Activated CD8-positive, alpha-beta T cell treated with anti-CD3 and anti-CD28 coated beads, Interleukin-2, amount 10 ng/mL, durations not matched to agents 7 days and 5 days (primary cell): ENCODE data around the gene MED25. TPM values are rescaled to one million over a fixed set of nuclear protein-coding genes. Genes with fewer than 3 reads are reported as not detected.

Experiments used
- ATAC-seq: fragments of 150-1000 bp; cut with Tn5 transposase; one replicate; pipeline ENCODE4 v1.10.0; 2021; ENCODE audit warnings: moderate library complexity
- CTCF ChIA-PET: fragments of 350-600 bp; sonication (Branson Sonifier 250); formaldehyde crosslinking; loops from one replicate; lab custom pipeline; 2021; ENCODE audit warnings: antibody characterized with exemption; lab: Charles Lee
- POLR2A ChIA-PET: fragments of 350-600 bp; sonication (Branson Sonifier 250); formaldehyde crosslinking; loops from one replicate; lab custom pipeline; 2021; ENCODE audit warnings: antibody characterized with exemption; lab: Charles Lee
- DNase-seq: peaks from one replicate; pipeline ENCODE4 v3.0.0-alpha.2; 2020
- H3K27ac Mint-ChIP-seq: one replicate; pipeline ENCODE4 v1.8.0; 2021; ENCODE audit warnings: mild to moderate bottlenecking, mixed read lengths
- H3K27me3 Mint-ChIP-seq: one replicate; pipeline ENCODE4 v1.8.0; 2021; ENCODE audit warnings: low read depth, mixed read lengths
- H3K36me3 Mint-ChIP-seq: one replicate; pipeline ENCODE4 v1.8.0; 2021; ENCODE audit warnings: low read depth, mixed read lengths
- H3K4me1 Mint-ChIP-seq: one replicate; pipeline ENCODE4 v1.8.0; 2021; ENCODE audit warnings: low read depth, mixed read lengths
- H3K4me3 Mint-ChIP-seq: one replicate; pipeline ENCODE4 v1.8.0; 2021; ENCODE audit warnings: mild to moderate bottlenecking, mixed read lengths
- H3K9me3 Mint-ChIP-seq: one replicate; pipeline ENCODE4 v1.8.0; 2022; ENCODE audit warnings: mixed read lengths; ENCODE audit not compliant: insufficient read depth
- total RNA-seq, 2 experiments: library from RNA; stranded (reverse); gene quantifications; one replicate each; pipeline ENCODE4 v1.2.3, GENCODE V29; 2021

The MED25 gene
- total RNA-seq, 2 experiments from 2014 or later = 59.9 to 62.2 TPM

DNA sequence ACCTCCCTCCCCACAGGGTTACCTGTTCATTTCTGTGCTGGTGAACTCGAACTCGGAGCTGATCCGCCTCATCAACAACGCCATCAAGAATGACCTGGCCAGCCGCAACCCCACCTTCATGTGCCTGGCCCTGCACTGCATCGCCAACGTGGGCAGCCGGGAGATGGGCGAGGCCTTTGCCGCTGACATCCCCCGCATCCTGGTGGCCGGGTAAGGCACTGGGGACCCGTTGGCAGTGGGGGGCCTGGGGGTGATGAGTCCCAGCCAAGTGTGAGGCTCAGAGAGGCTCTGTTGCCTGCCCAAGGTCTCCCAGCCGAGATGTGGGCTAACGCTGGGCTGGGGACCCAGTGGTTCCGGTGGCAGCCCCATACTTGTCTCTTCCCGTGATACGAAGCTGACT lies 35.6 kb upstream of the MED25 start:
- ATAC-seq (no peak), DNase-seq (no peak)
- Mint-ChIP-seq H3K9me3 (no peaks in the 10 kb centered on the region), H3K4me1 (peaks cover 12% of the 10 kb centered on the region), H3K4me3 (no peak overlapping the region), H3K27me3 (no peaks in the 10 kb centered on the region), H3K36me3 (peaks cover 42% of the 10 kb centered on the region), H3K27ac (no peak overlapping the region)
- POLR2A ChIA-PET = no interaction called here
- CTCF ChIA-PET = no interaction called here

DNA sequence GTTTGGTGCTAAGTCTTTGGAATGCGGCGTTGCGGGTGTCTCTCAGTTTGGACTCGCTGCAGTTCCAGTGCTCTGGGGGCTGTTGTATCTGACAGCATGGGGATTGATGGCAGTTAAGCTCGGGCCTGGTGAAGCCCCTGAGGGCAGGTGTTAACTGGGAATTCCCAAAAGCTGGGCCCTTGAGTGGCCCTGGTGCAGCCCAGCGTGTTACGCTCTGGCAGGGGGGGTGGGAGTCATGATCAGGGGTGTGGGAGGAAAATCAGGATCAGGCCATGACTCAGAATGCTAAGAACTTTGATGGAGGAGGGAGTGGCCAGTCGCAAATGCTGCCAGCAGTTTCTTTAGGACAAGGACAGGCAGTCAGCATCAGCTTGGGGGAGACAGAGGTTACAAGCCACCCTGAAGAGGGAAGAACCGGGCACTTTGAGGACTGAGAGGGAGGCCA lies 31.7 kb upstream of the MED25 start:
- H3K27ac Mint-ChIP-seq = no peak overlapping the region

DNA sequence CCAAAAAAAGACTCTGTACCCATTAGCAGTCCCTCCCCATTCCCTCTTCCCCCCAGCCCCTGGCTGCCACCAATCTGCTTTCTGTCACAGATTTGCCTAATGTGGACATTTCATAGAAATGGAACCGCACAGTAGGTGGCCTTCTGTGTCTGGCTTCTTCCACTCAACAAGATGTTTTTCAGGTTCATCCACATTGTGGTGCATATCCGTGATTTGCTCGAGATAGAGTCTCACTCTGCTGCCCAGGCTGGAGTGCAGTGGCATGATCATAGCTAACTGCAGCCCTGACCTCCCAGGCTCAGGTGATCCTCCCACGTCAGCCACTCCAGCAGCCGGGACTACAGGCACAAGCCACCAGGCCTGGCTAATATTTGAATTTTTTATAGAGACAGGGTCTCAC lies 30.3 kb upstream of the MED25 start:
- H3K36me3 Mint-ChIP-seq = peaks cover 45% of the 10 kb centered on the region
- no peak overlapping the region for H3K27ac Mint-ChIP-seq
- no peak overlapping the region for H3K4me3 Mint-ChIP-seq
- DNase-seq = no peak
- no peak for ATAC-seq
- ChIA-PET POLR2A (no interaction called here), CTCF (no interaction called here)
- H3K4me1 Mint-ChIP-seq = no peaks in the 10 kb centered on the region
- no peaks in the 10 kb centered on the region for H3K27me3 Mint-ChIP-seq
- no peaks in the 10 kb centered on the region for H3K9me3 Mint-ChIP-seq

More for the DNA sequence above, 31.7 kb upstream of the MED25 start:
- no peak for ATAC-seq
- DNase-seq = no peak
- no peak overlapping the region for H3K4me3 Mint-ChIP-seq
- POLR2A ChIA-PET = no interaction called here
- H3K4me1 Mint-ChIP-seq = no peaks in the 10 kb centered on the region
- CTCF ChIA-PET = interaction anchor here (0.8 to 0.9 kb wide), 2 partner anchors 34 to 109 kb away, joined by 3 to 4 read pairs; partner anchors contain the start of gene PRMT1
- H3K9me3 Mint-ChIP-seq = no peaks in the 10 kb centered on the region
- no peaks in the 10 kb centered on the region for H3K27me3 Mint-ChIP-seq
- peaks cover 47% of the 10 kb centered on the region for H3K36me3 Mint-ChIP-seq

DNA sequence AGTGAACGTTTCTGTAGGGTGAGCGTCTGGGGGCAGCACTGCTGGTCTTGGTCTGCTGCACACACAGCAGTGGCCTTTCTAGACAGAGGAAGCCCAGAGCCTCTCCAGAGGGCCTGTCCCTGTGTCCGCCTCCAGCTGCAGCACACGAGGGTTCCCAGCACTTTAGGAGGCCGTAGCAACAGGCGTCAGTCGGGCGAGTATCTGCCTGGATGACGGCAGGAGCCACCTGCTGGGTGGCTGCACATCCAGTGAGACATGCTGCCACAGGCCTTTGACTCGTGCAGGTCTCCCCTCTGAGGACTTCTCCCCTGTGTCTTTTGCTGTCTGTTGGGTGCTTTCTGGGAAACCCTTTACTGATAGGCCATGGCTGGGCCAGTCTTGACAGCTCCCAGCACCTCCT lies 29.2 kb upstream of the MED25 start:
- no peak overlapping the region for H3K27ac Mint-ChIP-seq
- H3K36me3 Mint-ChIP-seq = peaks cover 40% of the 10 kb centered on the region
- ChIA-PET POLR2A (no interaction called here), CTCF (no interaction called here)
- ATAC-seq (no peak), DNase-seq (no peak)
- H3K4me3 Mint-ChIP-seq = no peak overlapping the region
- H3K9me3 Mint-ChIP-seq = no peaks in the 10 kb centered on the region
- no peaks in the 10 kb centered on the region for H3K27me3 Mint-ChIP-seq
- H3K4me1 Mint-ChIP-seq = no peaks in the 10 kb centered on the region

DNA sequence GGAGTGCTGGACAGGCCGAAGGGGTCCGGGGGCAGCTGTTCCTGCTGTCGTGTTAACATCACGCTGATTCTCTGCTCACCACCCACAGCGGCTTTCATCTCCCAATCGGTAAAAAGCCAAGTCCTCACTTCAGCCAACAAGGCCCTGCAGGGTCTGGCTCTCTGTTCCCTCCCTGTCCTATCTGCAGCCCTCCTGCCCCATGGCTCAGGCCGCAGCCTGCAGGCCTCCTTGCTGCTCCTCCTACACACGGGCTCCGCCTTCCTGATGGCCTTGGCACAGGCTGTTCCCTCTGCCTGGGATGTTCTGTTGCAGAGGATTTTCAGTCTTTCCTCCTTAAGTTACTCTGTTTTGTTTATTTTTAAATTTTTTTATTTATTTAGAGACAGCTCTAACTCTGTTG lies 27.2 kb upstream of the MED25 start:
- no peak for DNase-seq
- no peak overlapping the region for H3K4me3 Mint-ChIP-seq
- ATAC-seq = no peak
- H3K27me3 Mint-ChIP-seq = no peaks in the 10 kb centered on the region
- H3K4me1 Mint-ChIP-seq = no peaks in the 10 kb centered on the region
- no peak overlapping the region for H3K27ac Mint-ChIP-seq
- H3K36me3 Mint-ChIP-seq = peaks cover 44% of the 10 kb centered on the region
- POLR2A ChIA-PET = no interaction called here
- CTCF ChIA-PET = no interaction called here
- no peaks in the 10 kb centered on the region for H3K9me3 Mint-ChIP-seq

DNA sequence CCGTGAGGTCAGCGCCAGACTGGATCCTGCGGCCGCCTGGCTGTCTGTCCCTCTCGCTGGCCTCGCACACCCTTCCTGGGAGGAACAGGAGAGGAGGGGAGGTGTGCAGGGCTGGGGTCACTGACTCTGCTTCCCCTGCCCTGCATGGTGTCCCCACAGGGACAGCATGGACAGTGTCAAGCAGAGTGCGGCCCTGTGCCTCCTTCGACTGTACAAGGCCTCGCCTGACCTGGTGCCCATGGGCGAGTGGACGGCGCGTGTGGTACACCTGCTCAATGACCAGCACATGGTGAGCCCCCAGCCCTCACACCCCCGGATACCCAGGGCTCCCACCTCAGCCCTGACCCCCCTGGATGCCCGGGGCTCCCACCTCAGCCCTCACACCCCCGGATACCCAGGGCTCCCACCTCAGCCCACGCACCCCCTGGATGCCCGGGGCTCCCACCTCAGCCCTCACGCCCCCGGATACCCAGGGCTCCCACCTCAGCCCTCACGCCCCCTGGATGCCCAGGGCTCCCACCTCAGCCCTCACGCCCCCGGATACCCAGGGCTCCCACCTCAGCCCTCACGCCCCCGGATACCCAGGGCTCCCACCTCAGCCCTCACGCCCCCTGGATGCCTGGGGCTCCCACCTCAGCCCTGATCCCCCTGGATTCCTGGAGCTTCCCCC lies 26.2 kb upstream of the MED25 start:
- H3K9me3 Mint-ChIP-seq = no peaks in the 10 kb centered on the region
- H3K4me3 Mint-ChIP-seq = no peak overlapping the region
- no peaks in the 10 kb centered on the region for H3K4me1 Mint-ChIP-seq
- ATAC-seq = no peak
- CTCF ChIA-PET = no interaction called here
- POLR2A ChIA-PET = no interaction called here
- DNase-seq = no peak
- no peak overlapping the region for H3K27ac Mint-ChIP-seq
- no peaks in the 10 kb centered on the region for H3K27me3 Mint-ChIP-seq
- peaks cover 48% of the 10 kb centered on the region for H3K36me3 Mint-ChIP-seq

DNA sequence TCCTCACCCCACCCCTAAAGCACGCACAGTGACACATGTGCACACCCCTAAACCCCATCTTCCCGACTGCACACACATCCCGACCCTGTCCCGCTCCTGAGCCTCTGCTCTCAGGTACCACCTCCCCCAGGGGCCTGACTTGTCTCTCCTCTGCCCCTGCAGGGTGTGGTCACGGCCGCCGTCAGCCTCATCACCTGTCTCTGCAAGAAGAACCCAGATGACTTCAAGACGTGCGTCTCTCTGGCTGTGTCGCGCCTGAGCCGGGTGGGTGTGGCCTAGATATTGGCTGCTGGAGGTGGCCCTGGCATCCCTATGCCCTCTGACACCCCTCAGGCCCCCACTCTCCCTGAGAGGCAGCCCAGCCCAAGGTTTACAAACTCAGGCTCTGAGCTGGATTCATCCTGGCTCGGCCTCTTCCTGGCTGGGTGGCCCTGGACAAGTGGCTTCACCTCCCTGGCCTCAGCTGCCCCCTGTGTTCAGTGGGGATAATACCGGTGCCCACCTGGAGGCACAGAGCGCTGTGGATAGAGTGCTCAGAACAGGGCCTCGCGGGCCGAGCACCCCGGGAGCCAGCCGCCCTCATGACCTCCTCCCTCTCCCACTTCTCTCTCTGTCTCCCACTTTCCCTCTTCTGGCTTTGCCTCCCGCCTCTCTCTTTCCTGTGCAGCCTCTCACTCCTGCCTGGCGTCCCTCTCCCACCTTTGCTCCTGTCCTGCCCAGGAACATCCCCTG lies 25.1 kb upstream of the MED25 start:
- CTCF ChIA-PET = no interaction called here
- ATAC-seq = no peak
- H3K4me3 Mint-ChIP-seq = no peak overlapping the region
- H3K27me3 Mint-ChIP-seq = no peaks in the 10 kb centered on the region
- H3K36me3 Mint-ChIP-seq = peaks cover 46% of the 10 kb centered on the region
- no peaks in the 10 kb centered on the region for H3K4me1 Mint-ChIP-seq
- POLR2A ChIA-PET = no interaction called here
- DNase-seq = no peak
- no peaks in the 10 kb centered on the region for H3K9me3 Mint-ChIP-seq
- H3K27ac Mint-ChIP-seq = no peak overlapping the region

DNA sequence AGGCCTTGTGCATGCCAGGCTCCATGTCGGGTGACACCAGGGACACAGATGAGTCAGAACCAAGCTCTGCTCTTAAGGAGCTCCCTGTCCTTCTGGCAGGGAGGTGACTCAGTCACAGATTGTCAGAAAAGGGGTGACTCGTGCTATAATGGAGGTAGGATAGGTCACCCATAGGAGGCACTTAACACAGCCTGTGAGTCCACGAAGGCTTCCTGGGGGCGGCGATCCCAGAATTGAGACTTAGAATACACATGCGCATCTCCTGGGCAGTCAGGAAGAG lies 24.6 kb upstream of the MED25 start:
- CTCF ChIA-PET = no interaction called here
- POLR2A ChIA-PET = no interaction called here
- H3K9me3 Mint-ChIP-seq = no peaks in the 10 kb centered on the region
- no peaks in the 10 kb centered on the region for H3K27me3 Mint-ChIP-seq
- no peak for DNase-seq
- H3K4me1 Mint-ChIP-seq = no peaks in the 10 kb centered on the region
- no peak overlapping the region for H3K4me3 Mint-ChIP-seq
- ATAC-seq = no peak
- peaks cover 42% of the 10 kb centered on the region for H3K36me3 Mint-ChIP-seq
- no peak overlapping the region for H3K27ac Mint-ChIP-seq

DNA sequence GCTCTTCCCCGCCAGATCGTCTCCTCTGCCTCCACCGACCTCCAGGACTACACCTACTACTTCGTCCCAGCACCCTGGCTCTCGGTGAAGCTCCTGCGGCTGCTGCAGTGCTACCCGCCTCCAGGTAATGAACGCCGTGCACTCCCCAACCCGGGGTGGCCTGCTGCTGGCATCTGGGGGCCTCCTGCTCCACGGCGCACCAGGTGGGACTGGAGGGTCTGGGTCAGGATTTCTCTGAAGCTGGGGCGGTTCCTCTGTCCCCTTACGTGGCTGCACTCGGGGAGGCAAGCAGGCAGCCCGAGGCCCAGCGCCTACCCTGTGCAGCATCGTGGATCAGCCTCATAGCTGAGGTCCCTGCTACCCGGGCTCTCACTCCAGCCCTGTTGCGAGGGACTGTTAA lies 22.5 kb upstream of the MED25 start:
- DNase-seq (no peak), ATAC-seq (no peak)
- no peak overlapping the region for H3K27ac Mint-ChIP-seq
- no peaks in the 10 kb centered on the region for H3K9me3 Mint-ChIP-seq
- no peaks in the 10 kb centered on the region for H3K4me1 Mint-ChIP-seq
- H3K36me3 Mint-ChIP-seq = peaks cover 50% of the 10 kb centered on the region
- CTCF ChIA-PET = no interaction called here
- POLR2A ChIA-PET = interaction anchor here (0.8 kb wide), 2 partner anchors 28 to 238 kb away, joined by 3 read pairs; no protein-coding TSS in a partner anchor
- no peak overlapping the region for H3K4me3 Mint-ChIP-seq
- H3K27me3 Mint-ChIP-seq = no peaks in the 10 kb centered on the region

DNA sequence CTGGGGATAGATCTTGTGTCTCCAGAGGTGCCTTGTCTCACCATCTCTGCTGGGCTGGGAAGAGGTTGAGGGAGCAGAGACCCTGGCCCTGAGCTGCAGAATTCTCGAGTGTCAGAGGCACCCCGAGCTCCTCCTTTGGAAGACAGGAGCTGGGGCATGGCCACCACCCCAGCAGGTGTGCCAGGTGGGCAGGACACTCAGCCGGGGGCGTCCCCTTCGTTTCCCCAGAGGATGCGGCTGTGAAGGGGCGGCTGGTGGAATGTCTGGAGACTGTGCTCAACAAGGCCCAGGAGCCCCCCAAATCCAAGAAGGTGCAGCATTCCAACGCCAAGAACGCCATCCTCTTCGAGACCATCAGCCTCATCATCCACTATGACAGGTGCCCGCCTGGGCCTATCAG lies 19.5 kb upstream of the MED25 start:
- Mint-ChIP-seq H3K27ac (no peak overlapping the region), H3K4me3 (no peak overlapping the region), H3K9me3 (no peaks in the 10 kb centered on the region), H3K36me3 (peaks cover 52% of the 10 kb centered on the region), H3K27me3 (no peaks in the 10 kb centered on the region), H3K4me1 (no peaks in the 10 kb centered on the region)
- ATAC-seq = no peak
- DNase-seq = no peak
- ChIA-PET CTCF (interaction anchor here (0.8 kb wide), 1 partner anchor 9 kb away, joined by 3 read pairs; no protein-coding TSS in a partner anchor), POLR2A (interaction anchor here (1.1 kb wide), 1 partner anchor 11 kb away, joined by 3 read pairs; no protein-coding TSS in a partner anchor)

DNA sequence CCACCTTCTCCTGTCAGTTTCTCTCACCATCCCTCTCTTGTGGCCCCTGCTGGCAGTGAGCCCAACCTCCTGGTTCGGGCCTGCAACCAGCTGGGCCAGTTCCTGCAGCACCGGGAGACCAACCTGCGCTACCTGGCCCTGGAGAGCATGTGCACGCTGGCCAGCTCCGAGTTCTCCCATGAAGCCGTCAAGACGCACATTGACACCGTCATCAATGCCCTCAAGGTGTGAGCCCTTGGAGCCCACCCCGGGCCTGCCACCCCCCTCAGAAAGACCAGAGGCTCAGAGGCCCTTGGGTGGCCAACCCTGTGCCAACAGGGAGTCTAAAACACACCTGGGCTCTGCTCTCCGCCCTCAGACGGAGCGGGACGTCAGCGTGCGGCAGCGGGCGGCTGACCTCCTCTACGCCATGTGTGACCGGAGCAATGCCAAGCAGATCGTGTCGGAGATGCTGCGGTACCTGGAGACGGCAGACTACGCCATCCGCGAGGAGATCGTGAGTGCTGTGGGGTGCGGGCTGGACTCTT lies 18.8 kb upstream of the MED25 start:
- DNase-seq = no peak
- Mint-ChIP-seq H3K4me1 (no peaks in the 10 kb centered on the region), H3K27ac (no peak overlapping the region), H3K4me3 (no peak overlapping the region), H3K36me3 (peaks cover 52% of the 10 kb centered on the region), H3K9me3 (no peaks in the 10 kb centered on the region), H3K27me3 (no peaks in the 10 kb centered on the region)
- CTCF ChIA-PET = no interaction called here
- no peak for ATAC-seq
- POLR2A ChIA-PET = interaction anchor here (1.1 kb wide), 1 partner anchor 10 kb away, joined by 3 read pairs; no protein-coding TSS in a partner anchor

DNA sequence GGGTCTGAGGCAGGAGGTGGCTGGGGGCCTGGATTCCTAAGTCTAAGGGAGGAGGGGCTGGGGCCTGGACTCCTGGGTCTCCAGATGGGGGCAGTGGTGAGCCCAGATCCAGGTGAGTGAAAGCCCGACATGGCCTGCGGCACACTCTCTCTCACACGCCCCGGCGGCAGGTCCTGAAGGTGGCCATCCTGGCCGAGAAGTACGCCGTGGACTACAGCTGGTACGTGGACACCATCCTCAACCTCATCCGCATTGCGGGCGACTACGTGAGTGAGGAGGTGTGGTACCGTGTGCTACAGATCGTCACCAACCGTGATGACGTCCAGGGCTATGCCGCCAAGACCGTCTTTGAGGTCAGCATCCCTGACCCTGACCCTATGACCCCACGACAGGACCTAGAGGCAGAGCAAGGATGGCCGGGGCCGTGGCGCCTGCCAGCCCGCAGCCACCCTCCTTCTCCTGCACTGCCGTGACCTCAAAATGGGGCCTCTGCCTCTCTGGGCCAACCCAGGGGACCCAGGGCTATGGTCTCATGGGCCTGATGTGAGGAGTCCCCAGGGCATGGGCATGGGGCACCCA lies 18.2 kb upstream of the MED25 start:
- no peaks in the 10 kb centered on the region for H3K4me1 Mint-ChIP-seq
- peaks cover 49% of the 10 kb centered on the region for H3K36me3 Mint-ChIP-seq
- ChIA-PET POLR2A (no interaction called here), CTCF (no interaction called here)
- ATAC-seq (no peak), DNase-seq (no peak)
- H3K4me3 Mint-ChIP-seq = no peak overlapping the region
- H3K27ac Mint-ChIP-seq = no peak overlapping the region
- no peaks in the 10 kb centered on the region for H3K9me3 Mint-ChIP-seq
- no peaks in the 10 kb centered on the region for H3K27me3 Mint-ChIP-seq
